ENCODE results near the gene SYTL4.

SYTL4 gene

GRCh38 chrX:100672966-100673365 lies 59.0 kb downstream of the SYTL4 start:
- POLR2A ChIA-PET = no interaction called here
- TF ChIP-seq ZNF530 (tag by site-specific recombination; IDR thresholded peaks at IDR 0.05; ENCODE audit: low read depth) (no peak), ZFHX2 (tag by site-specific recombination; conservative IDR thresholded peaks at IDR 0.05) (no peak)
- H3K27ac ChIP-seq (ENCODE audit: extremely low read depth, low read depth, low read length) = no peak overlapping the region

DNA sequence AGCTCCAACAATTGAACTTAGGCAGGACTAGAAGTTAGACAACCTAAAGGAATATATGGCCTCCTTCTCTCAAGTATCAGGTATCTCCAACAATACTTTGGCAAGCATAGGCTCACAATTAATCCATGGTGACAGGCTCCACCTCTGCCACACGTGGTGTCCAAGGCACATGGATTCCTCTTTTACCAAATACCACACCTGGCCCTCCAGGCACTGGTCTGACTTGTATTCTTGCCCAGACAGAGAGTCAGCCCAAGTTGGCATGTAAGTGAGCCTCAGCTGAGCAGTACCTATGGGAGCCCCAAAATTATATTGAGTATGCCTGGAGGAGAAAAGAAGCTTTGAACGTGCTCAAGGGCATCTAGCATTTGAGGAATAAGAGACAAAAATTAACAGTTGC lies 68.3 kb downstream of the SYTL4 start:
- Histone ChIP-seq H3K4me1 (ENCODE audit: control insufficient read depth, insufficient read depth, low read length) (no peaks in the 10 kb centered on the region), H3K36me3 (ENCODE audit: control insufficient read depth in 2 of 2, insufficient read depth in 1 of 2, low read length in 2 of 2) (peaks cover 0 to 23% of the 10 kb centered on the region in 2 experiments; a peak in 1 of 3 replicates), H3K27ac (ENCODE audit: extremely low read depth, low read depth, low read length) (no peak overlapping the region), H3K4me3 (ENCODE audit: low read depth, low read length) (no peak overlapping the region), H3K9me3 (ENCODE audit: control insufficient read depth, insufficient read depth, low read depth, low read length) (no peaks in the 10 kb centered on the region)
- ChIA-PET POLR2A (no interaction called here), CTCF (interaction anchor here (1.2 kb wide), 2 partner anchors 22 to 105 kb away, joined by 4 to 5 read pairs; no protein-coding TSS in a partner anchor)
- TF ChIP-seq HOXA7 (CRISPR knock-in tag; IDR thresholded peaks at IDR 0.05; ENCODE audit: borderline replicate concordance) (no peak), ZNF157 (tag by site-specific recombination; IDR thresholded peaks at IDR 0.05) (no peak)
- TF ChIP-seq, protein P1, sequence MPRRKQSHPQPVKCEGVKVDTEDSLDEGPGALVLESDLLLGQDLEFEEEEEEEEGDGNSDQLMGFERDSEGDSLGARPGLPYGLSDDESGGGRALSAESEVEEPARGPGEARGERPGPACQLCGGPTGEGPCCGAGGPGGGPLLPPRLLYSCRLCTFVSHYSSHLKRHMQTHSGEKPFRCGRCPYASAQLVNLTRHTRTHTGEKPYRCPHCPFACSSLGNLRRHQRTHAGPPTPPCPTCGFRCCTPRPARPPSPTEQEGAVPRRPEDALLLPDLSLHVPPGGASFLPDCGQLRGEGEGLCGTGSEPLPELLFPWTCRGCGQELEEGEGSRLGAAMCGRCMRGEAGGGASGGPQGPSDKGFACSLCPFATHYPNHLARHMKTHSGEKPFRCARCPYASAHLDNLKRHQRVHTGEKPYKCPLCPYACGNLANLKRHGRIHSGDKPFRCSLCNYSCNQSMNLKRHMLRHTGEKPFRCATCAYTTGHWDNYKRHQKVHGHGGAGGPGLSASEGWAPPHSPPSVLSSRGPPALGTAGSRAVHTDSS (tag by site-specific recombination; IDR thresholded peaks at IDR 0.05) = no peak

More at GRCh38 chrX:100672966-100673365, 59.0 kb downstream of the SYTL4 start:
- Histone ChIP-seq H3K9me3 (ENCODE audit: control insufficient read depth, insufficient read depth, low read depth, low read length) (no peaks in the 10 kb centered on the region), H3K36me3 (ENCODE audit: control insufficient read depth in 2 of 2, insufficient read depth in 1 of 2, low read length in 2 of 2) (peaks cover 0 to 30% of the 10 kb centered on the region in 2 experiments; a peak in 1 of 3 replicates), H3K4me3 (ENCODE audit: low read depth, low read length) (no peak overlapping the region), H3K4me1 (ENCODE audit: control insufficient read depth, insufficient read depth, low read length) (no peaks in the 10 kb centered on the region)
- CTCF ChIA-PET = interaction anchor here (1.1 to 21.6 kb wide), 8 partner anchors 8 to 209 kb away, joined by 4 to 540 read pairs (median 18); no protein-coding TSS in a partner anchor

- no peak overlapping the region for H3K4me3 ChIP-seq (ENCODE audit: low read depth, low read length)
- TF ChIP-seq ZFHX2 (tag by site-specific recombination; conservative IDR thresholded peaks at IDR 0.05) = no peak
- TF ChIP-seq ZEB2 (tag by site-specific recombination; IDR thresholded peaks at IDR 0.05) = no peak
- no peak for TF ChIP-seq ZNF138 (tag by site-specific recombination; IDR thresholded peaks at IDR 0.05; ENCODE audit: borderline replicate concordance)
- TF ChIP-seq ZNF658 (tag by site-specific recombination; IDR thresholded peaks at IDR 0.05) = no peak
- no peak for TF ChIP-seq ZSCAN18 (tag by site-specific recombination; IDR thresholded peaks at IDR 0.05)
- TF ChIP-seq SALL2 (tag by site-specific recombination; IDR thresholded peaks at IDR 0.05; ENCODE audit: borderline replicate concordance) = no peak
- TF ChIP-seq FEZF1 (tag by site-specific recombination; IDR thresholded peaks at IDR 0.05) = no peak
- TF ChIP-seq ZNF324 (tag by site-specific recombination; IDR thresholded peaks at IDR 0.05) = no peak
- TF ChIP-seq GFI1B (tag by site-specific recombination; IDR thresholded peaks at IDR 0.05) = no peak
- no peak for TF ChIP-seq ZBTB7A (tag by site-specific recombination; IDR thresholded peaks at IDR 0.05; ENCODE audit: low read depth)
- no peak for TF ChIP-seq ZNF621 (tag by site-specific recombination; IDR thresholded peaks at IDR 0.05)
- no peak for TF ChIP-seq SP7 (tag by site-specific recombination; IDR thresholded peaks at IDR 0.05)
- TF ChIP-seq ZFP41 (tag by site-specific recombination; IDR thresholded peaks at IDR 0.05; ENCODE audit: borderline replicate concordance) = no peak
- no peaks in the 10 kb centered on the region for H3K9me3 ChIP-seq (ENCODE audit: control insufficient read depth, insufficient read depth, low read depth, low read length)
- peaks cover 0 to 23% of the 10 kb centered on the region in 2 experiments; a peak in 1 of 3 replicates for H3K36me3 ChIP-seq (ENCODE audit: control insufficient read depth in 2 of 2, insufficient read depth in 1 of 2, low read length in 2 of 2)
- ChIA-PET CTCF (interaction anchor here (0.6 to 2.1 kb wide), 5 partner anchors 9 to 106 kb away, joined by 3 to 16 read pairs (median 4); no protein-coding TSS in a partner anchor), POLR2A (no interaction called here)
- H3K27ac ChIP-seq (ENCODE audit: extremely low read depth, low read depth, low read length) = no peak overlapping the region
- H3K4me1 ChIP-seq (ENCODE audit: control insufficient read depth, insufficient read depth, low read length) = no peaks in the 10 kb centered on the region
These were observed 69.1 kb downstream of the SYTL4 start for GRCh38 chrX:100662796-100663195.

All from HEK293 (cell line).